GM21529 (cell line): ENCODE data around the gene TMEM120A.
"Not testable (repeated sequence)": the region's sequence is repeated elsewhere in the genome, so short reads cannot be mapped to it uniquely, and the experiment has no call there.

Experiments
- ATAC-seq: cut with Tn5 transposase; IDR thresholded peaks from one replicate; pipeline ENCODE4 v1.9.1; 2021; ENCODE audit not compliant: unreplicated experiment

TMEM120A gene

GRCh38 chr7:75994388-75995051 is at the start of gene TMEM120A:
TMEM120A (minus strand) TSS chr7:75994595; CDS start chr7:75994570, 25 bp downstream.
- peak; percentile 97 for ATAC-seq

GRCh38 chr7:76040126-76040525 is 45.7 kb upstream of the TMEM120A start:
- no peak for ATAC-seq

GRCh38 chr7:76037310-76037709 is 42.9 kb upstream of the TMEM120A start:
- ATAC-seq, result no peak

GRCh38 chr7:76031964-76032363 is 37.6 kb upstream of the TMEM120A start:
- ATAC-seq, result no peak

- not testable (repeated sequence) for ATAC-seq
Measured at GRCh38 chr7:76029682-76030081, 35.3 kb upstream of the TMEM120A start.

GRCh38 chr7:76023002-76023401 is 28.6 kb upstream of the TMEM120A start:
- ATAC-seq, result no peak

GRCh38 chr7:76022026-76022780 is 27.8 kb upstream of the TMEM120A start:
- no peak for ATAC-seq

- ATAC-seq, result no peak
Measured at GRCh38 chr7:76020031-76020714, 25.8 kb upstream of the TMEM120A start.

GRCh38 chr7:76018520-76018919 is 24.1 kb upstream of the TMEM120A start:
- not testable (repeated sequence) for ATAC-seq

- ATAC-seq, result no peak
Measured at GRCh38 chr7:76016191-76016947, 22.0 kb upstream of the TMEM120A start.

GRCh38 chr7:76011442-76011861 is 17.1 kb upstream of the TMEM120A start:
- no peak for ATAC-seq

- no peak for ATAC-seq
Measured at GRCh38 chr7:76009672-76010600, 15.5 kb upstream of the TMEM120A start.

- no peak for ATAC-seq
Measured at GRCh38 chr7:76008156-76008687, 13.8 kb upstream of the TMEM120A start.

GRCh38 chr7:76005004-76005403 is 10.6 kb upstream of the TMEM120A start:
- ATAC-seq, result not testable (repeated sequence)

GRCh38 chr7:76003351-76003750 is 9.0 kb upstream of the TMEM120A start:
- ATAC-seq, result no peak

- ATAC-seq, result no peak
Measured at GRCh38 chr7:76002822-76003221, 8.4 kb upstream of the TMEM120A start.

- no peak for ATAC-seq
Measured at GRCh38 chr7:76002139-76002538, 7.7 kb upstream of the TMEM120A start.

GRCh38 chr7:76000566-76000965 is 6.2 kb upstream of the TMEM120A start:
- no peak for ATAC-seq

- no peak for ATAC-seq
Measured at GRCh38 chr7:75998038-75998437, 3.6 kb upstream of the TMEM120A start.

GRCh38 chr7:75996476-75996875 is 2.1 kb upstream of the TMEM120A start:
- no peak for ATAC-seq
